ENCODE measurements around the gene ATG13.

DNA sequence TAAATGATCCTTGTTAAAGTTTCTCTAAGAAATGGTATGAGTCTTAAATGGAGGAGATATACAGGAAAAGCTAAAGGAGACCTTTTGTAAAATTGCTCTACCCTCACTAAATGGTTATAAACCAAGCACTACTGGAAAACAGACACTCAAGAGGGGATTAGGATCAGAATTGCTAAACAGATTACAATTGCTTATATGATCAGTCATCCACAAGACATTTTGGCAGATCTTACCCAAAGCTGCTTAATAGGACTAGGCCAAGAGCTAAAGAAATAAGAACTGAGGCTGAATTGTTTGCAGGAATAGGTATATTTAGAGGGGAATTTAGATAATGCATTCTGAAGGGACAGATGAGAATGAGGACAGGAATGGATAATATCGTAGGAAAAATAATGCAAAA lies 9.8 kb upstream of the ATG13 start:
- TF ChIP-seq, protein P1, sequence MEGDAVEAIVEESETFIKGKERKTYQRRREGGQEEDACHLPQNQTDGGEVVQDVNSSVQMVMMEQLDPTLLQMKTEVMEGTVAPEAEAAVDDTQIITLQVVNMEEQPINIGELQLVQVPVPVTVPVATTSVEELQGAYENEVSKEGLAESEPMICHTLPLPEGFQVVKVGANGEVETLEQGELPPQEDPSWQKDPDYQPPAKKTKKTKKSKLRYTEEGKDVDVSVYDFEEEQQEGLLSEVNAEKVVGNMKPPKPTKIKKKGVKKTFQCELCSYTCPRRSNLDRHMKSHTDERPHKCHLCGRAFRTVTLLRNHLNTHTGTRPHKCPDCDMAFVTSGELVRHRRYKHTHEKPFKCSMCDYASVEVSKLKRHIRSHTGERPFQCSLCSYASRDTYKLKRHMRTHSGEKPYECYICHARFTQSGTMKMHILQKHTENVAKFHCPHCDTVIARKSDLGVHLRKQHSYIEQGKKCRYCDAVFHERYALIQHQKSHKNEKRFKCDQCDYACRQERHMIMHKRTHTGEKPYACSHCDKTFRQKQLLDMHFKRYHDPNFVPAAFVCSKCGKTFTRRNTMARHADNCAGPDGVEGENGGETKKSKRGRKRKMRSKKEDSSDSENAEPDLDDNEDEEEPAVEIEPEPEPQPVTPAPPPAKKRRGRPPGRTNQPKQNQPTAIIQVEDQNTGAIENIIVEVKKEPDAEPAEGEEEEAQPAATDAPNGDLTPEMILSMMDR (optimal IDR thresholded peaks at IDR 0.05 in 1 of 3, IDR thresholded peaks at IDR 0.05 in 1 of 3, conservative IDR thresholded peaks at IDR 0.05 in 1 of 3; ENCODE audit: extremely low read depth in 1 of 3, insufficient read depth in 2 of 3, low read length in 3 of 3) = no peak
- TF ChIP-seq EZH2 (IDR thresholded peaks at IDR 0.05; ENCODE audit: low read length) = no peak

All from keratinocyte (primary cell).